Tongue (tissue), 2 donors: ENCODE measurements around the gene FBXL3. TPM values are rescaled to one million over a fixed set of nuclear protein-coding genes. Genes with fewer than 3 reads are reported as not detected.
A peak's percentile ranks its signal among the peaks of the same experiment; 100 is the strongest.
"Not testable (repeated sequence)": the region's sequence is repeated elsewhere in the genome, so short reads cannot be mapped to it uniquely, and the experiment has no call there.

Experiments
- DNase-seq: peaks from one replicate; pipeline ENCODE4 v3.0.0-alpha.2; 2015
- total RNA-seq: library from RNA; depleted of rRNA; stranded (reverse); fragments of >200 nt; gene quantifications from one replicate; pipeline ENCODE4 v1.2.3, GENCODE V29; 2014

The FBXL3 gene
- total RNA-seq, 1 donor from 2014 or later = 89.9 TPM

DNA sequence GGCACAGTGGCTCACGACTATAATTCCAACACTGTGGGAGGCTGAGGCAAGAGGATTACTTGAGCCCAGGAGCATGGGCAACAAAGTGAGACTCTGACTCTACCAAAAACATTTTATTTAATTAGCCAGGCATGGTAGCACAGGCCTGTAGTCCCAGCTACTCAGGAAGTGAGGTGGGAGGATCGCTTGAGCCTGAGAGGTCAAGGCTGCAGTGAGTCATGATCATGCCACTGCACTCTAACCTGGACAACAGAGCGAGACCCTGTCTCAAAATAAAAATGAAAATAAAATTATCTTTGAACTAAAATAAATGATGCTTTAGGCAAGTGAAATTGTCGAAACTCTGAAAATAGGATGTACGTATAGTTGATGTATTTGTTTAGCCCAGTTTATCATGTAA is 43.3 kb downstream of the FBXL3 start:
- no peak for DNase-seq

- DNase-seq = no peak
Observed at GRCh38 chr13:76982061-76982460, 44.9 kb downstream of the FBXL3 start.

DNA sequence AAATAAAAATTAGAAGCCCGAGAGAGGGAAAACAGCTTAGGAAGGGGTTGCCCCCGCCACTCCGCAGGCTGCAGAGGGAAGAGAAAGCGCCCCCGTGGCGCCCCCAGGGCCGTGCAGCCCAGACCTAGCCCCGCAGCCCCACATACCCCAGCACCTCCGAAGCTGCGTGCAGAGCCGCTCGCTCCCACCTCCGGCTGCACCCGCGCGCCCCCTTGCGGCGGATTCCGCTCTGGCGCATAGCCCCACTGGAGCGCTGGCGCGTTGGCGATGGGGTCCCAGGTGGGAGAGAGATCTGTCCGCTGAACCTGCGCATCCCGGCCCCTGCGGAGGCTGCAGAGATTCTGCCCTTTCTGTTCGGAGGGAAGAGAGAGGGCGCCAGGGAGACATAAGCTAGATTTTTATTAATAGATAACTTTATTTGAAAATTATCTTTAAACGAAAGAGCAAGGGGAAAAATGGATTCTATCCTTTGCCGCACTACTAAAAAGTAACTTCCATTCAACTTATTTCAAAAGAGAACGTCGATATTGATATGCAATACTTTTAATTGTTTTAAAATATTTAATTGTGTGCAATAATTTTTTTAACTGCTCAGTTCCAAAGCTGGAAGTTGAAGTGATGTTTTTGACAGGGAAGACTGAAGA is 46.8 kb downstream of the FBXL3 start:
- peak; percentile 85 for DNase-seq

DNA sequence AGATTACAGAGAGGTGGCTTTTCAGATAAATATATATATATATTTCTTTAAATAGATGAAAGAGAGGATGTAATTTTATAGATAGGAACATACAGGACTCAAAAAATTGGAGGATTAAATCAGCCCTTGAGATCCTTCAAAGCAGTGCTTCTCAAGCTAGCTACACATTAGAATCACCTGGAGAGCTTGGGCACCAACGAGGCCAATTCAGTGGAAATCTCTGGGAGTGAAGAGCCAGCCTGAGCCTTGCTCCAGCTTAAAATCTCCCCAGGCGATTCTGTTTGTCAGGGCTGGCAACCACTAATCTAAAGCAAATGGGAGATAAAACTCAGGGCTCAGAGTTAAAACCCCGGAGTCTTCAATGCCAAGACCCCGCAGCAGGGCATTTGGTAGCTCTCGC is 50.0 kb downstream of the FBXL3 start:
- DNase-seq = no peak

DNA sequence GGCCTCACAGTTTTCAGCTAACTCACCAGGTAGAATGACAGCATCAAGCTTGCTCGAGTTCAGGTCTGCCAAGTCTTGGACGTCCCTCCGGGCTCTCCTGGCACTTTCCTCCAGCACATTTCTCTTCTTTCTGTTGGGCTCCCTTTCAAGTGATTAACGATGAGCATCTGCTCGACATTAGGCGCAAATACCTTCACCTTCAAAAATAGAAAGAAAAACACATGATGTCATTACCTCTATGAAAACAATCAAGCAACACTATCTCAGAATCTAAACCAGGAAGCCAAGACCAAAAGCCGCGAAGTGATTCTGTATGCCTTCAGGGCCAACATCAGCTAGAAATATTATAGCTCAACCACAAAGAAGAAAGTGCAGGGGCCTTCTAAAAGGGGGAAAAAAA is 50.5 kb downstream of the FBXL3 start:
- DNase-seq = peak; percentile 45

DNA sequence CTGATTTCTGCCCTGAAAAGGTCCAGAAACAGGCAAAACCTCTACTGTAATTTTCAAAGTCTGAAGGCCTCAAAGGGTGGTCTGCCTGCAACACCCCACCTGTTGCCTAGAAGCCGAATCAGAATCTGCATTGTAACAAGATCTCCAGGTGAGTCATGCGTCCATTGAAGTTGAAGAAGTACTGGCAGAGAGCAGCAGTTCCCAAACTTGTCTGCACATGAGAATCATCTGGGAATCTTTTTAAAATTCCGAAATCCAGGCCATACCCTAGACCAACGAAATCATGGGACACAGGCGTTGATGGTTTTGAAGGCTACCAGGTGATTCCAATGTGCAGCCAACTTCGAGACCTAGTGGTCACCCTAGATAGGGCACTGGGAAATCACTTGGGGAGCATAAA is 51.1 kb downstream of the FBXL3 start:
- no peak for DNase-seq

- no peak for DNase-seq
Observed at GRCh38 chr13:76974618-76974975, 52.4 kb downstream of the FBXL3 start.

GRCh38 chr13:76973920-76974617 is 52.9 kb downstream of the FBXL3 start:
- DNase-seq = no peak

GRCh38 chr13:76971851-76972829 is 54.8 kb downstream of the FBXL3 start:
- peak; percentile 24 for DNase-seq

GRCh38 chr13:76971215-76971614 is 55.7 kb downstream of the FBXL3 start:
- DNase-seq = no peak

DNA sequence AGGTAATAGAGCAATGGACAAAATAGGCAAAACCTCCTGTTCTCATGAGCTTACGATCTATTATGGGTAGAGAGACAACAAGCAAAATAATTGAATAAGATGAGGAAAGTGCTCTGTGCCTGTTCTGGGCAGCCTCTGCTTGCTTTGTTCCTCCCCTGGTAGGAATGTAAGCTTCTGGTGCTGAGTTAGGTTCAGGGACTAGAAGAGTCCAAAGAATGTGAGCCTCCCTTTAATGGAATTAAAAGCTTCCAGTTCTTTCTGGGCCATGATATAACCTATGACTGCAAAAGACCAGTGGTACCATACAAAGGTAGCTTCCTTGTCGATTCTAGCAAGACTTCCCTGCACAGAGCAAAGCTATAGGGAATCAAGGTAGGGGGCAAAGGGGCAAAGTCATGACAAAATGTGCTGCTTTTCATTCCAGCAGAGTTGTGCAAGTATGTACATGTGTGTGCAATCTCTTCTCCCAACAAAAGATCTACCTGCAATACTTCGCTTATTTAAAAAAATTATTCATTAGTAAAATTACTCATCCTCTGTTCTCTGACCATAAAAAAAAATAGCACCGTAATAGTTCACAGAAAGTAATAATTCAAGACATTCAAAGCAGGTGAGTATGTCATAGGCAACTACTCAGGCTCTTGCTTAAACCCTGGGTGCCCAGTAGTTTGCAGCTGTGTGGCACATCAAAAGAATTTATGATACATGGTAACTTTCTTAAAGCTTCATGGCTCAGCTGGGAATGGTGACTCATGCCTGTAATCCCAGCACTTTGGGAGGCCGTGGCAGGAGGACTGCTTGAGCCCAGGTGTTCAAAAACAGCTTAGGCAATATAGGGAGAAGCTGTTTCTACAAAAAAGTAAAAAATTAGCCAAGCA is 57.2 kb downstream of the FBXL3 start:
- no peak for DNase-seq

DNA sequence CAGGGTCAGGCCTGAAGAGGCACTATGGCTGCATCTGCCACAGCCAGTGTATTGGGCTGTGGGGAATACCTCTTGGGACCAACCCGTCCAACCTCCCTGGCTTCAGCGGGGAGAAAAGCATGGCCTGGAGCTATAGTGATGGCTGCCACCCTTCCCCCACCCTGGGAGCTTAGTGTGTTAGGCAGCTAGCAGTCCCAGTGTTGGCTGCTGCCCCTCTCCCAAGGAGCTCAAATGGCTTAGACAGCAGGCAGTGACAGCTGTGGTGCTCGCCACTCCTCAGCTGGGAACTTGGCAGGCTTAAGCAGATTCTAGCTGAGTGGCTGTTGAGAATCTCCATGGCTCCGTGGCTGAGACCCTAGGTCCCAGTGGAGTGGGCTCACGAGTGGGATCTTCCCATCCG is 58.9 kb downstream of the FBXL3 start:
- DNase-seq = peak; percentile 94

DNA sequence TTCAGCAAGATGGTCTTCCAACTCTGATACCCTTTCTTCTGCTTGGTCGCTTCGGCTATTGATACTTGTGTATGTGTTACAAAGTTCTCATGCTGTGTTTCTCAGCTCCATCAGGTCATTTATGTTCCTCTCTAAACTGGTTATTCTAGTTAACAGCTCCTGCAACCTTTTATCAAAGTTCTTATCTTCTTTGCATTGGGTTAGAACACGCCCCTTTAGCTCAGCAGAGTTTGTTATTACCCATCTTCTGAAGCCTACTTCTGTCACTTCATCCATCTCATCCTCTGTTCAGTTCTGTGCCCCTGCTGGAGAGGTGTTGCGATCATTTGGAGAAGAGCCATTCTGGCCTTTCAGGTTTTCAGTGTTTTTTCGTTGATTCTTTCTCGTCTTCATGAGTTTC is 59.9 kb downstream of the FBXL3 start:
- DNase-seq = no peak

DNA sequence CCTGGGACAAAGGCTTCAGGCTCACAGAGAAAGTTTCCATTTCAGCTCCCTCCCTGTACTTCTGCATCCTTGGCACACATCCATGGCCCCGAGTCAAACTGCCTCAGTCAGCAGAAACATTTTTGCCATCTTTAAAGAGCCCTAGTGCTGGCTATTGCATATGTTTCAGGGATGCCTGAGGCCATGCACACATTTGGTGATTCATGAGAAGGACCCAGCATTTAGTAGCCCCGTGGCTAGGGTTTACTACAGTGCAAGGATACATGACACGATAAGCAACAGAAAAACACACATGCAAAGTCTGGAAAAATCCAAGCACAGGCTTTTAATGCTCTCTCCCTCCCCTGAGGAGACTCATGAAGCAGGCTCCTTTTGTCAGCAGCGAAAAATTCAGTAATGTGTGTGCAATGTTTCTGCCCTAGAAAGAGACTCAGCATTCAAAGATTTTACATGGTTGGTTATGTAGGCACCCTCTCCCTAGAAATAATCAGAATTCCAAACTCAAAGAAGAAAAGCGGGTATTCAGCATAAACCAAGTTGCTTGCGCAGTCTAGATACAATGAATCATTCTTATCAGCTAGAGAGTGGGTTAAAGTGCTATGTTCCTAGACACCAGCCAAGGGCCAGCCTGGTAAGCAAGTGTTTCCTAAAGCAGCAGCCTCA is 61.1 kb downstream of the FBXL3 start:
- peak; percentile 90 for DNase-seq

GRCh38 chr13:76959734-76960133 is 67.2 kb downstream of the FBXL3 start:
- DNase-seq = not testable (repeated sequence)

GRCh38 chr13:76958841-76959432 is 68.0 kb downstream of the FBXL3 start:
- DNase-seq = no peak

- no peak for DNase-seq
Observed at GRCh38 chr13:76955661-76956060, 71.3 kb downstream of the FBXL3 start.
